Measurements from ENCODE around the gene DDIT4.

Gene DDIT4

DNA sequence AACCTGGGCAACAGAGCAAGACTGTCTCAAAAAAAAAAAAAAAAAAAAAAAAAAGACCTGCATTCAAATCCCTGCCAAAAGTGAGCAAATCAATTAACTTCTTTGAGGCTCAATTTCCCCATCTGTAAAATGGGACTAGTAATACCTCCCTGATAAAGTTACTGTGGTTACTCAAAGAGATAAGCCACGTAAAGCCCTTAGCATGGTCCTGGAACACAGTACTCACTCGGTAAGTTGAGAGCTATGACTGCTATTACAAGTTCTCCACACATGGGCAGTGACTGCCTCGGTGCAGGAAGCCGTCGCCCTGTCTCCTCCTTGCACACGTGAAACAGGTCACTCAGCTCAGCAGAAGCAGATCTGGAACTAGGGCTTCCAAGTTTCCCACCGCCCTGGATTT, 37.9 kb downstream of the DDIT4 start:
- no peaks in the 10 kb centered on the region for H3K36me3 ChIP-seq (ENCODE audit: control insufficient read depth in 2 of 2, insufficient read depth in 2 of 2, low read length in 2 of 2)
- no peak overlapping the region for H3K9ac ChIP-seq (ENCODE audit: low read length in 2 of 2)
- H3K4me1 ChIP-seq (ENCODE audit: control insufficient read depth, insufficient read depth, low read length), result peaks cover 38% of the 10 kb centered on the region
- H3K4me3 ChIP-seq (ENCODE audit: low read length in 2 of 2), result no peak overlapping the region
- no peaks in the 10 kb centered on the region for H3K27me3 ChIP-seq (ENCODE audit: control insufficient read depth in 1 of 2, insufficient read depth in 2 of 2, low read length in 2 of 2)
- no peaks in the 10 kb centered on the region for H3K9me3 ChIP-seq (ENCODE audit: control insufficient read depth in 2 of 2, low read length in 2 of 2)
- H3K27ac ChIP-seq (ENCODE audit: low read length), result no peak overlapping the region

DNA sequence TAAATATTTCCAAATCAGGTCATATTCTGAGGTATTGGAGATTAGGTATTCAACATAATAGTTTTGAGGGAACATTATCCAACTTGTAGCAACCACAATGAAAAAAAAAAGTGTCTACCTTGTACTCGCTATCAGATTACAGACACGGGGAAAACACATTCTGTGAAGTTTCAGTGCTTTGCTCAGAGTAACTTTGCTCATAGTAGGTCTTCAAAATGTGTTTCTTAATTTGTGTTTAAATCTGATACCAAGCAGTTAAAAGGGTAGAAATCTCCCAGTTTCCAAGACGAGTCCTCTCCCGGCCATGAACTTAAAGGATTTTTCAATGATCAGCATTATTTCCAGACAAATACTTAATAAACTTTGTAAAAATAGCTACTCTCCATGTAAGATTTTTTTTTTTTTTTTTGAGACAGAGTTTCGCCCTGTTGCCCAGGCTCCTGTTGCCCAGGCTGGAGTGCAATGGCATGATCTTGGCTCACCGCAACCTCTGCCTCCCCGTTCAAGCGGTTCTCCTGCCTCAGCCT, 39.2 kb downstream of the DDIT4 start:
- peaks cover 44% of the 10 kb centered on the region for H3K4me1 ChIP-seq (ENCODE audit: control insufficient read depth, insufficient read depth, low read length)
- H3K36me3 ChIP-seq (ENCODE audit: control insufficient read depth in 2 of 2, insufficient read depth in 2 of 2, low read length in 2 of 2), result no peaks in the 10 kb centered on the region
- H3K27ac ChIP-seq (ENCODE audit: low read length), result no peak overlapping the region
- no peaks in the 10 kb centered on the region for H3K27me3 ChIP-seq (ENCODE audit: control insufficient read depth in 1 of 2, insufficient read depth in 2 of 2, low read length in 2 of 2)
- no peak overlapping the region for H3K9ac ChIP-seq (ENCODE audit: low read length in 2 of 2)
- H3K4me3 ChIP-seq (ENCODE audit: low read length in 2 of 2), result no peak overlapping the region
- H3K9me3 ChIP-seq (ENCODE audit: control insufficient read depth in 2 of 2, low read length in 2 of 2), result no peaks in the 10 kb centered on the region

DNA sequence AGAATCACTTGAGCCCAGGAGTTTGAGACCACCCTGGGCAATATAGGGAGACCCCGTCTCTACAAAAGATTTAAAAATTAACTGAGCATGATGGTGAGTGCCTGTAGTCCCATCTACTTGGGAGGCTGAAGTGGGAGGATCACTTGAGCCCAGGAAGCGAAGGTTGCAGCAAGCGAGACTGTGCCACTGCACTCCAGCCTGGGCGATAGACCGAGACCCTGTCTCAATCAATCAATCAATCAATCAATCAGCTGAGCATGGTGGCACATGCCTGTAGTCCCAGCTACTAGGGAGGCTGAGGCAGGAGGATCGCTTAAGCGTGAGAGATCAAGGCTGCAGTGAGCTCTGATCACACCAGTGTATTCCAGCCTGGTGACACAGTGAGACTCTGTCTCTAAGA, 40.5 kb downstream of the DDIT4 start:
- Histone ChIP-seq H3K9ac (ENCODE audit: low read length in 2 of 2) (no peak overlapping the region), H3K9me3 (ENCODE audit: control insufficient read depth in 2 of 2, low read length in 2 of 2) (no peaks in the 10 kb centered on the region), H3K27me3 (ENCODE audit: control insufficient read depth in 1 of 2, insufficient read depth in 2 of 2, low read length in 2 of 2) (no peaks in the 10 kb centered on the region), H3K27ac (ENCODE audit: low read length) (no peak overlapping the region), H3K4me3 (ENCODE audit: low read length in 2 of 2) (no peak overlapping the region), H3K4me1 (ENCODE audit: control insufficient read depth, insufficient read depth, low read length) (peaks cover 41% of the 10 kb centered on the region), H3K36me3 (ENCODE audit: control insufficient read depth in 2 of 2, insufficient read depth in 2 of 2, low read length in 2 of 2) (no peaks in the 10 kb centered on the region)

DNA sequence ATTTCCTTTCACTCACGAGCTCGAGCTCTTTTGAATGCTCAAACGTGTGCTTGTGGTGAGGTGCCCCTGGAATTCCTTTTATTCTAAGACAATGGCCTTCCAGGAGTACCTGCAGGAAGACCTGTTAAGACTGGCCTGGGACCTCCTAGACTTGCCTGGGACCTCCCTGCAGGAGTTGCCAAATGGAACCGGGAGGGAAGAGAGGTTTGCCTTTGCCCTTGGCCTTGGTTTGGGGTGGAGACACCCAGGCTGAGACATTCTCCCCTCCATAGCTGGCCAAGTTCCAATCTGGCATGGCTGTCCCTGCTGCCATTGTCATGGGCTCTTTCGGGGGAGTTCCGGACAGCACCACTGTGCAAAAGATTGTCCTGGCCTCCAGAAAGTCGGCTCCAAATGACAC, 41.3 kb downstream of the DDIT4 start:
- Histone ChIP-seq H3K36me3 (ENCODE audit: control insufficient read depth in 2 of 2, insufficient read depth in 2 of 2, low read length in 2 of 2) (no peaks in the 10 kb centered on the region), H3K4me1 (ENCODE audit: control insufficient read depth, insufficient read depth, low read length) (peaks cover 40% of the 10 kb centered on the region)

DNA sequence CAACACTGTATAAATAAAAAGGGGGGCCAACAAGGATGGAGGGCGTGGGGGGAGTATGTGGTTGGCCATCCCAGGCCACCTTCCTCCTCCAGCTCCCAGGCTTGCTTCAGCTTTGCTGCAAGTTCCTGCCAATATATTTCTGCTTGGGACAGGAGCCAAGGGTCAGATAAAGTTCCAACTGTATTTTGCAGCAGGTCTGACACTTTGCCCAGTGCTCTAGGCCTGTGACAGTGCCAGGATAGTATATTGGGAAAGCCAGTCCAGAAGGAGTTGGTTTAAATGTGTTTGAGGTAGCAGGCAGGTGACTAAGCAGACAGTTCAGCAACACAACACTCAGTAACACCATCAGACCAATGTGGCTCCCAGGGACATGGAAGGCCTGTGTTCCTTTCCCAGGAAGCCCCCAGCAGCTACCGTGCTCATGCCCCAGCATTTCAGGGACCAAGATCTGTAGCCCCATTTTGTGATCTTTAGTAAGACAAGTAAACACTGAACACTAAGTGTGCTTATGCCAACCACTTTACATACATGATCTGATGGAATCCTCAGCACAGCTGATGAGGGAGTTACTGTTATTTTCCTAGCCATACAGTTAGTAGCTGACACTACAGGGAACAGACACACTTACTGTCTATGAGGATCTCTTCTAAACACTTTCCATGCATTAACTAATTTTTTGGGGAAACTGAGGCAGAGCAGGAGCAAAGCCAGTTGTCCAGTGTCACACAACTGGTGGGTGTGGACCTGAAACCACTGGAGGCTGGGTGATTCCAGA, 42.1 kb downstream of the DDIT4 start:
- Histone ChIP-seq H3K9me3 (ENCODE audit: control insufficient read depth in 2 of 2, low read length in 2 of 2) (no peaks in the 10 kb centered on the region), H3K4me1 (ENCODE audit: control insufficient read depth, insufficient read depth, low read length) (peaks cover 44% of the 10 kb centered on the region), H3K27ac (ENCODE audit: low read length) (peak overlapping the region; percentile 37), H3K9ac (ENCODE audit: low read length in 2 of 2) (no peak overlapping the region), H3K36me3 (ENCODE audit: control insufficient read depth in 2 of 2, insufficient read depth in 2 of 2, low read length in 2 of 2) (no peaks in the 10 kb centered on the region), H3K4me3 (ENCODE audit: low read length in 2 of 2) (no peak overlapping the region), H3K27me3 (ENCODE audit: control insufficient read depth in 1 of 2, insufficient read depth in 2 of 2, low read length in 2 of 2) (no peaks in the 10 kb centered on the region)

More for the DNA sequence above, 41.3 kb downstream of the DDIT4 start:
- Histone ChIP-seq H3K27ac (ENCODE audit: low read length) (peak overlapping the region; percentile 37), H3K9me3 (ENCODE audit: control insufficient read depth in 2 of 2, low read length in 2 of 2) (no peaks in the 10 kb centered on the region), H3K4me3 (ENCODE audit: low read length in 2 of 2) (peak overlapping the region in 1 of 2 donors; percentile 12), H3K9ac (ENCODE audit: low read length in 2 of 2) (no peak overlapping the region), H3K27me3 (ENCODE audit: control insufficient read depth in 1 of 2, insufficient read depth in 2 of 2, low read length in 2 of 2) (no peaks in the 10 kb centered on the region)

DNA sequence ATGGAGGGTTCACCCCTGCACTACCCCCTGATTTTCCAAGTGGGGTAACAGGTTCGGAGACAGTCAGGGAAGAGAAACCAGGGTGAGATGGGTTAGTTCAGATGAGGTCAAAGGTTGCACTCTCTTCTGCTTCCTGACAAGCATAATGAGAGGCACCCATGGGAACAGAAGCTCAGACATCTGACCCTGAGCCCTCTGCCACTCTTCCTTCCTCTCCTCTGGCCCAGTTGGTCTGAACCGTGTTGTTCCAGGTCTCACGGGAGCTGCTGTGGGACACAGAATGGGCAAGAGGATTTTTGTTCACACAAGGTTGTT, 42.6 kb downstream of the DDIT4 start:
- H3K27ac ChIP-seq (ENCODE audit: low read length), result peak overlapping the region; percentile 37
- H3K4me1 ChIP-seq (ENCODE audit: control insufficient read depth, insufficient read depth, low read length), result peaks cover 47% of the 10 kb centered on the region

DNA sequence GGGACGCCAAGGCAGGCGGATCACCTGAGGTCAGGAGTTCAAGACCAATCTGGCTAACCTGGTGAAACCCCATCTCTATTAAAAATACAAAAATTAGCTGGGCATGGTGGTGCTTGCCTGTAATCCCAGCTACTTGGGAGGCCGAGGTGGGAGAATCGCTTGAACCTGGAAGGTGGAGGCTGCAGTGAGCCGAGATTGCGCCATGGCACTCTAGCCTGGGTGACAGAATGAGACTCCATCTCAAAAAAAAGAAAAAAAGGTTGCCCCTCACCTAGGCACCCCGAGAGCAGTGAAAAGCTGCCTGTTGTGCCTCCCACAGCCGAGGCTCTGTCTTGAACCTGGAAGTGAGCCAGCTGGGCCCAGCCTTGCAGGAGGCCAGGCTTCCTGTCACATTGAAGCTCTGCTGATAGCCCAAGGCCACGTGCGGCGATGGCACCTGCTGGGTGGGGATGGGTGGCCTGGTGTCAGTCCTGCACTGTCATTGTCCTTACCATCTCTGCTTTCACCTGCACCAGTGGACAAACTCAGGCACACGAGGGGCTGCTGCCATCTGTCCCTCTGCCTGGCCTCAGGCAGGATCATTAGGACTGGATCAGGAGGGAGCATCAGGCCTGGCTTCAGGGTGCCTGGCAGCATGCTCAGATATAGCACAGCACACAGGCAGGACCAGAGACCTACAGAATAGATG, 43.2 kb downstream of the DDIT4 start:
- Histone ChIP-seq H3K4me3 (ENCODE audit: low read length in 2 of 2) (no peak overlapping the region), H3K27ac (ENCODE audit: low read length) (no peak overlapping the region), H3K27me3 (ENCODE audit: control insufficient read depth in 1 of 2, insufficient read depth in 2 of 2, low read length in 2 of 2) (no peaks in the 10 kb centered on the region), H3K36me3 (ENCODE audit: control insufficient read depth in 2 of 2, insufficient read depth in 2 of 2, low read length in 2 of 2) (no peaks in the 10 kb centered on the region), H3K9ac (ENCODE audit: low read length in 2 of 2) (no peak overlapping the region), H3K9me3 (ENCODE audit: control insufficient read depth in 2 of 2, low read length in 2 of 2) (no peaks in the 10 kb centered on the region), H3K4me1 (ENCODE audit: control insufficient read depth, insufficient read depth, low read length) (peaks cover 47% of the 10 kb centered on the region)

More for the DNA sequence above, 42.6 kb downstream of the DDIT4 start:
- Histone ChIP-seq H3K9me3 (ENCODE audit: control insufficient read depth in 2 of 2, low read length in 2 of 2) (no peaks in the 10 kb centered on the region), H3K9ac (ENCODE audit: low read length in 2 of 2) (no peak overlapping the region), H3K4me3 (ENCODE audit: low read length in 2 of 2) (no peak overlapping the region), H3K27me3 (ENCODE audit: control insufficient read depth in 1 of 2, insufficient read depth in 2 of 2, low read length in 2 of 2) (no peaks in the 10 kb centered on the region), H3K36me3 (ENCODE audit: control insufficient read depth in 2 of 2, insufficient read depth in 2 of 2, low read length in 2 of 2) (no peaks in the 10 kb centered on the region)

DNA sequence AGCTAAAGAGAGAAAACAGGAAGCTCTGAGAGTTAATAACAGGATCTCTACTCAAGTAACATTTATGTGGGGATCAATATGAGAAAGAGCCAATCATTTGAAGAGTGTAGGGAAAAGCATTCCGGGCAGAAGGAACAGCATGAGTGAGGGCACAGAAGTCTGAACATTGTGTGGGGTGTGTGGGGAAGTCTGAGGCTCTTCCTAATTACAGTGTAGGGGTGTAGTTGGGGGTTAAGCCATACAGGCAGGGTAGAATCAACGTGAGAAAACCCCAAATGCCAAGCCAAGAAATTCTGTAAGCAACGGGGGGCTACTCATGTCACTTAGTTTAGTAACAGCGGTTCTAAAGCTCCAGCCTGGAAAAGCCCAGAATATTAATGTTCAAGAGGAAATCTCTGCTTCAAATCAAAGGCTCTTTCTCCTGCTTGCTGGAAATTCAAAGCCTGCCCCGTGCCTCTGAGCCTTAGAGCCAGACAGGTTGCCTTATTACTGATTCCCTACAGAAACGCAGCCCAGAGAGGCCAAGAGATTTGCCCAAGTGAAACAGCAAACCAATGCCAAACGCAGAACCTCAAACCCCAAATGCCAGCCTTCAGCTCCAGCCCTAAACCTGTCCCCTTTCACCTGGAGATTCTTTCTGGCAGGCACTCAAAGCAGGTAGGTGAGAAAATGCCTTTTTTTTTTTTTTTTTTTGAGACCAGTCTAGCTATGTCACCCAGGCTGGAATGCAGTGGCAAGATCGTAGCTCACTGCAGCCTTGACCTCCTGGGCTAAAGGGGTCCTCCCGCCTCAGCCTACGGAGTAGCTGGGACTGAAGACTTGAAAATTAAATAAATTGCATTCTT, 44.9 kb downstream of the DDIT4 start:
- no peaks in the 10 kb centered on the region for H3K27me3 ChIP-seq (ENCODE audit: control insufficient read depth in 1 of 2, insufficient read depth in 2 of 2, low read length in 2 of 2)
- peak overlapping the region in 1 of 2 donors; percentile 74 for H3K9ac ChIP-seq (ENCODE audit: low read length in 2 of 2)
- H3K9me3 ChIP-seq (ENCODE audit: control insufficient read depth in 2 of 2, low read length in 2 of 2), result no peaks in the 10 kb centered on the region
- H3K4me1 ChIP-seq (ENCODE audit: control insufficient read depth, insufficient read depth, low read length), result peaks cover 47% of the 10 kb centered on the region
- H3K27ac ChIP-seq (ENCODE audit: low read length), result peak overlapping the region; percentile 66
- H3K4me3 ChIP-seq (ENCODE audit: low read length in 2 of 2), result peak overlapping the region; percentile 48 to 75
- H3K36me3 ChIP-seq (ENCODE audit: control insufficient read depth in 2 of 2, insufficient read depth in 2 of 2, low read length in 2 of 2), result no peaks in the 10 kb centered on the region

DNA sequence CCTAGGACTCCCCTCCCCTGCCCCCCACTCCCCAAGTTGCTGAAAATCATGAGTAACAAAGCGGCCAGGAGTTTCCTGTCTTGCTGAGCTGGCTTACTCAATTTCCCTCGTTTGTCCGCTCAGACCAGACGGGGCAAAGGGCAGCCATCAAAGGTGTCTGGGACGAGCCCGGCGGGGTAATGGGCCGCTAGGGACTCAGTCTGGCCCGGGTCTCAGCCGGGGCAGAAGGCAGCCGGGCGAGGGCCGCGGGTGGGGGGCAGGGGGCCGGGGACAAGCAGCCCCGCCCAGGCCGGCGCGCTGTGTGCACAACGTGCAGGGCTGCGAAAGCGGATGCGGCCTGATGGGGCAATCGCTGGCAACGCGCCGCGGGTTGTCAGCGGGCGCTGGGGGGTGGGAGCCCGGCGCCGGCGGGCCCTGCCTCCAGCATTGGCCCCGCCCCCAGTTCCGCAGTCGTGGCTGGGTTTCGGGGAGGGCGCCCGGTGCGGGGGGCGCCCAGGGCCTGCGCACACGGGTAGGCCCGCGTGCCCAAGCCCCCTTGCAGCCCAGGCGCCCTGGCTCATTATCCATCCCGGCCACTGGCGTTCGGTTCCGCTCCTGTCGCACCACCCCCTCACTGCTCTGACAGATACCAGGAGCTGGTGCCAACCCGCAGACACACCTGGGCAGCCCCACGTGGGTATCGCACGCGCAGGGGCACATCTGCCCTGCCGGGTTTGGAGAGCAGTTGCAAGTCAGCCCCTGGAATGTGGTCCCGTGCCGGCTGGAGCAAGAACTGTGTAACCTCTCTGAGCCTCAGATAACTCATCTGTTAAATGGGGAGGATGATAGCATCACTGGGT, 45.9 kb downstream of the DDIT4 start:
- Histone ChIP-seq H3K4me3 (ENCODE audit: low read length in 2 of 2) (peak overlapping the region; percentile 68 to 75), H3K9ac (ENCODE audit: low read length in 2 of 2) (peak overlapping the region; percentile 47 to 75), H3K27ac (ENCODE audit: low read length) (peak overlapping the region; percentile 66), H3K27me3 (ENCODE audit: control insufficient read depth in 1 of 2, insufficient read depth in 2 of 2, low read length in 2 of 2) (no peaks in the 10 kb centered on the region), H3K9me3 (ENCODE audit: control insufficient read depth in 2 of 2, low read length in 2 of 2) (no peaks in the 10 kb centered on the region), H3K36me3 (ENCODE audit: control insufficient read depth in 2 of 2, insufficient read depth in 2 of 2, low read length in 2 of 2) (no peaks in the 10 kb centered on the region), H3K4me1 (ENCODE audit: control insufficient read depth, insufficient read depth, low read length) (peaks cover 48% of the 10 kb centered on the region)

Data from stomach smooth muscle (tissue), 2 donors.